Measurements from ENCODE around the gene HIBADH.

GRCh38 chr7:27605283-27605682 is 57.4 kb downstream of the HIBADH start:
- TF ChIP-seq POLR2A (IDR thresholded peaks at IDR 0.05) (no peak), CTCF (IDR thresholded peaks at IDR 0.05) (no peak)
